ENCODE results near the gene NDUFAF7.
"Not testable (repeated sequence)": the region's sequence is repeated elsewhere in the genome, so short reads cannot be mapped to it uniquely, and the experiment has no call there.

NDUFAF7 gene, protein sequence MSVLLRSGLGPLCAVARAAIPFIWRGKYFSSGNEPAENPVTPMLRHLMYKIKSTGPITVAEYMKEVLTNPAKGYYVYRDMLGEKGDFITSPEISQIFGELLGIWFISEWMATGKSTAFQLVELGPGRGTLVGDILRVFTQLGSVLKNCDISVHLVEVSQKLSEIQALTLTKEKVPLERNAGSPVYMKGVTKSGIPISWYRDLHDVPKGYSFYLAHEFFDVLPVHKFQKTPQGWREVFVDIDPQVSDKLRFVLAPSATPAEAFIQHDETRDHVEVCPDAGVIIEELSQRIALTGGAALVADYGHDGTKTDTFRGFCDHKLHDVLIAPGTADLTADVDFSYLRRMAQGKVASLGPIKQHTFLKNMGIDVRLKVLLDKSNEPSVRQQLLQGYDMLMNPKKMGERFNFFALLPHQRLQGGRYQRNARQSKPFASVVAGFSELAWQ

GRCh38 chr2:37231241-37232130, at the start of gene NDUFAF7, which contains the start of gene CEBPZ:
Gene NDUFAF7 (plus strand): TSS chr2:37231658. CDS start chr2:37231706, 48 bp downstream.
Gene CEBPZ (minus strand): TSS chr2:37231596. CDS start chr2:37231567, 29 bp downstream.
- peak; percentile 95 for DNase-seq (ENCODE audit: low spot score)

- DNase-seq (ENCODE audit: low spot score), result no peak
Observed at GRCh38 chr2:37181726-37182684, 49.5 kb upstream of the NDUFAF7 start.

- DNase-seq (ENCODE audit: low spot score), result no peak
Observed at GRCh38 chr2:37188570-37188969, 42.9 kb upstream of the NDUFAF7 start, which contains the start of gene SULT6B1. Gene SULT6B1 (minus strand): TSS chr2:37188670. CDS start chr2:37188640, 30 bp downstream.

DNA sequence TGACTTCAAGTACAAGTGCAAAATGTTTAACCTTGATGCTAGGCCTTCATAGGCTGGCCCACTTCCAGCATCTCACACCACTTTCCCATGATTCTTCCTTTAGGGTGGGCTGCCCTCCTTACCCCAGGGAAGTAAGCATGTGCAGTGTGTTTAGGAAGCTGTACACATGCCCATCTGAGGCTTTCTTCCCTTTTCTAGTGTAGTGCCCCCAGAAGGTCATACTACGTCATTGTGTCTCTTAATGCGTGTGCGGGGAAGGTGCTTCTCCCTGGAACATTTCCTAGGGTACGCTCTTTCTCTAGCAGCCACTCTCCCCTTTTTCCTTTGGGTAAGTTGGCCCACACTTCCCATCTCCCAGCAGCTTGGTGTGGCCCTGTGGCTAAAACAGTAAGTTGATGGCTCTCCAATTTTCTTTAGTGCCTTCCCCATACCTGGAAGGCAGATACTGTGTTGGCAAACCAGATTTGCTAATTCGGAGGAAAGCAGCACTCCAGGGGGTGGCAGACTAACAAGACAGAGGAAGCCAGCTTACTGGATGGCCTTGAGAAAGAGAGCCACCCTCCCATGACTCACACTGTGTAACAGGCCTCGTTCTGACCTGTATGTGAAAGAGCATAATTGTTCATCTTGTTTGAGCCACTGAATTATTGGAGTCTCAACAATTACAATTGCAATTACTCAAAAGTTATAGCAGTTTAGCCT, 41.9 kb upstream of the NDUFAF7 start:
- peak; percentile 85 for DNase-seq (ENCODE audit: low spot score)

DNA sequence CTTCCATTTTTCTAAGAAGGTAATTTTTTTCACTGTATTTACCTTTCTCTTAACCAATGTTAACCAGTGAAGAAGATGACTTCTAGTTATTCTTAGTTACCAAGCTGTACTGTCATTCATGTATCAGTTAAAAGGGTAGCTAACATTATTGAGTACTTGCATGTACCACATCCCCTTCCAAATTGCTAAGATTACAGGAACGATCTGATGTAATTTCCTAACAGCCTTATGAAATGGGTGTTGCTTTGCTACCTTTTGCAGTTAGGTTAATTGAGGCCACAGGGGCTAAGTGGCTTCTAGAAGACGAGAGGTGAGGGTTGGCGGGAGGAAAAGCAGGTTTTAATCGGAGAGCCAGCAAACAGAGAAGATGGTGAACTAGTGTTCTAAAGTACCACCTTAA, 41.2 kb upstream of the NDUFAF7 start:
- no peak for DNase-seq (ENCODE audit: low spot score)

GRCh38 chr2:37191253-37191652, 40.2 kb upstream of the NDUFAF7 start:
- DNase-seq (ENCODE audit: low spot score), result no peak

DNA sequence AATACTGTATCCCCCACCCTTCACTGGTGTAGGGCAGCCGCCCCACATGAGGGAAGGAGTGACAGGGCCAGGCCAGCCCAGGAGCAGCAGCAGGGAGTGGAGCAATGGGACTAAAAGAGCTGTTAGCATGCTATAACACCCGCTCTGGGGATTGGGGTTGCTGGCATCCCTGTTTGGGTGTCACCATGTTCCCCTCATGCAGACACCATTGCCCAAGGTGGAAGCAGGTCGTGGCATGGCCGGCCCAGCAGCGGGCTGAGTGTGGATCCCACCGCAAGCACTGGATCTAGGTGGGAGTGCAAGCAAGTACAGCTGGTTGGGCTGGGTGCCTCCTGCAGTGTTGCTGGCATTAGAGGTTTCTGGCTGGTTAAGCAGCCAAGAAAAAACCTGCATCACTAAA, 39.7 kb upstream of the NDUFAF7 start:
- DNase-seq (ENCODE audit: low spot score), result no peak

DNA sequence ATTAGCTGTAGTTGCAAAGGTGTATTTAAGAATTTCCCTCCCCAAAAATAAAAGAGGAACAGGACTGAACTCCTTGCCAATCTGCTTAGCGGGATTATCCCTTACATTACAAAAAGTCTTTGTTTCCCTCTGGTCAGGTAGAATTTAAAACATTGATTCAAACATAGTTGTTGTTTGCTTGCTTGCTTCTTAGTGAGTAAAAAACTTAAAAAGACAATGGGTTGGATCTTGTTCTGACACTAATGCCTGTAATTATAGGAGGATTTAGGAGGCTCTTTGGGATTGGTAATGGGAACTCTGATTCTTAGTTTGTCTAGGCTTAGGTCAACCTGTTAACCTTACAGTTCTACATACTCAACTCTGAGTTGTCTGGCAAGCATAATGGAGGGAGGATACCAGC, 38.9 kb upstream of the NDUFAF7 start:
- DNase-seq (ENCODE audit: low spot score), result no peak

GRCh38 chr2:37195862-37196319, 35.6 kb upstream of the NDUFAF7 start:
- DNase-seq (ENCODE audit: low spot score), result not testable (repeated sequence)

GRCh38 chr2:37196320-37197195, 34.9 kb upstream of the NDUFAF7 start, which contains the start of gene CEBPZOS:
Gene CEBPZOS (plus strand): TSS chr2:37196496. CDS start chr2:37199705, 3,209 bp downstream.
- peak; percentile 88 for DNase-seq (ENCODE audit: low spot score)

GRCh38 chr2:37198681-37199065, 32.8 kb upstream of the NDUFAF7 start:
- no peak for DNase-seq (ENCODE audit: low spot score)

- DNase-seq (ENCODE audit: low spot score), result no peak
Observed at GRCh38 chr2:37201208-37201607, 30.2 kb upstream of the NDUFAF7 start.

- DNase-seq (ENCODE audit: low spot score), result no peak
Observed at GRCh38 chr2:37201766-37202165, 29.7 kb upstream of the NDUFAF7 start.

DNA sequence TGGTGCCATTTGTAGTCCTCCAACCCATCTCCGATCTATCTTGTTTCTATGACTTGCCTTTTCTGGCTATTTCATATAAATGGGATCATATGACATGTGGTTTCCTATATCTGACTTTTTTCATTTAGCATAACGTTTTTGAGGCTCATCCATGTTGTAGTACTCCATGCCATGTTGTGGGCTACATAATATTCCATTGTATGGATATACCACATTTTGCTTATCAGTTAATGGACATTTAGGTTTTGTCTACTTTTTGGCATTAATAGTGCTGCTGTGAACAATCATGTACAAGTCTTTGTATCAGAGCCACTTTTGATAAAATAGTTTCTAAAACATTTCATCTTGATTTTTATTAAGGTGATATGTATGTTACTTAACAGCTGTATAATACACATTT, 27.8 kb upstream of the NDUFAF7 start:
- no peak for DNase-seq (ENCODE audit: low spot score)

GRCh38 chr2:37205071-37205661, 26.3 kb upstream of the NDUFAF7 start:
- DNase-seq (ENCODE audit: low spot score), result not testable (repeated sequence)

GRCh38 chr2:37205689-37206341, 25.6 kb upstream of the NDUFAF7 start:
- DNase-seq (ENCODE audit: low spot score), result no peak

GRCh38 chr2:37206760-37207159, 24.7 kb upstream of the NDUFAF7 start:
- DNase-seq (ENCODE audit: low spot score), result not testable (repeated sequence)

- no peak for DNase-seq (ENCODE audit: low spot score)
Observed at GRCh38 chr2:37211212-37211611, 20.2 kb upstream of the NDUFAF7 start.

GRCh38 chr2:37211939-37212338, 19.5 kb upstream of the NDUFAF7 start:
- no peak for DNase-seq (ENCODE audit: low spot score)

Measured in LoVo (cell line).